GM18873 (cell line): ENCODE results near the gene PYGB.
"Not testable (repeated sequence)": the region's sequence is repeated elsewhere in the genome, so short reads cannot be mapped to it uniquely, and the experiment has no call there.

Experiments used
- ATAC-seq: cut with Tn5 transposase; IDR thresholded peaks from one replicate; pipeline ENCODE4 v1.9.1; 2021; ENCODE audit warnings: mild to moderate bottlenecking, moderate library complexity, moderate number of reproducible peaks; ENCODE audit not compliant: unreplicated experiment, low FRiP score

PYGB gene

GRCh38 chr20:25260770-25261437 lies 13.0 kb downstream of the PYGB start:
- ATAC-seq = not testable (repeated sequence)

DNA sequence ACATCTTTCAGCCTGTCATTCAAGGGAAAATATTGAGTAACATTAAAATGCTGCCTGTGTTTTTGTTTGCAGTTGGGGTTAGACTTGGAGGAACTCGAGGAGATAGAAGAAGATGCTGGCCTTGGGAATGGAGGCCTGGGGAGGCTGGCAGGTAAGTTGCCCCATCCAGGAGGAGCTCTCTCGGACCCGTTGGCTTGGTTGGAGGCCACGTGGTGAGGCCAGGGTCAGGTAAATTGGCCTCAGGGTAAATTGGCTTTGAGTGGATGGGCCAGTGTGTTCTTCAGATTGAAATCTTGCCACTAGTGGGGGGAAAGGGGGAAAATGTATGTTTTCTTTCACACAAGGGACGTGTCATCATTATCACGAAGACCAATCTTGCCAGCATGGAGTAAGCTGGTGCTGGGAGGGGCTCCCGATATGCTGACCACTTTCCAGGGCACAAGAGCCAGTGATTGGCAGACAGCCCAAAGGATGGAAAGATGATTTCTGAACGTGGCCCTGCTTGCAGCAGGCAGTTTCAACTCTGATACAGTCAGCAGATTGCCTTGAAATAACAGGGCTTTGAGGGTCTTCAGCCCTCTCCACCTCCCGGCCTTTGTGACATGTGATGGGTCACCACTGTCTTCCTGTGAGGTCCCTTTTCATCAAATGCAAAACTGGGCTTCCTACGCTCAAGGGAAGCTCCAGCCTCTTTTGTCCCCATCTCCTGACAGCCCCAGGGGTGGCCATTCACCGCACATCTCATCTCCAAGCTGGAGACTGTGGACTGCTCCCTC lies 21.4 kb downstream of the PYGB start:
- no peak for ATAC-seq

DNA sequence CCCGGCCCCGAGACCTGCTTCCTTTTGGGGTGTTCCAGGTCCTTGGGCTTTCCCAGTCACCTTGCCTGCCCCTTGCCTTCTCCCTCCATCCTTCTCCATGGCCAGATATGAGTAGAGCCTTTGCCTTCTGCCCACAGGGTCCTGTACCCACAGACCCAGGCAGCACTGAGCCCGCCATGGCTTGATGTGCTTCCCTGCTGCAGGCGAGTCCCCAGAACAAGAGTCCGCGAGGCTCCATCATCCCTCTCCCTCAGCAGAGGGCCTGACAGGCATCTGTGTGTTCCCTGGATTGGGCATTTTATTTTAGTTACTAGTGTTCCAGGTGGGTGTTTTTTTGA lies 21.9 kb downstream of the PYGB start:
- ATAC-seq = no peak

DNA sequence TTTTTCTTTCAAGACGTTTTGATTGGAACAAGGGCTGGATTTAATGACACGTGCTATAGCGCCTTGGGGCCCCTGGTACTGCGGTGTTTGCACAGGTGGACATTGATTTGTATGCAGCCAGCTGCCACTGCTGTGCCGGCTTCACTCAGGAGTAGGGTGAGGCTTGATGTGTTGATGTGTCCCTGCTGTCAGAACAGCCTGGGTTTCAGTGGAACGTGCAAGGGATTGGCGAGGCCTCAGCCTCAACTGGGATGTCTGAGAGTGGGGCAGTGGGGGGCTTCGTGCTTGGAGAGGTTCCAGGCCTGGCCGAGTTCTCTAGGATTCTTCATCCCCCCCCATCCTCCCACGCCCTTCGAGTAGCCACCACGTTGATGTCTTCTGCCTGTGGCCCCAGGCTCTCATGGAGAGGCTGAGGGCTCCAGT lies 23.0 kb downstream of the PYGB start:
- no peak for ATAC-seq

- no peak for ATAC-seq
Measured at GRCh38 chr20:25271486-25272222, 23.8 kb downstream of the PYGB start.

DNA sequence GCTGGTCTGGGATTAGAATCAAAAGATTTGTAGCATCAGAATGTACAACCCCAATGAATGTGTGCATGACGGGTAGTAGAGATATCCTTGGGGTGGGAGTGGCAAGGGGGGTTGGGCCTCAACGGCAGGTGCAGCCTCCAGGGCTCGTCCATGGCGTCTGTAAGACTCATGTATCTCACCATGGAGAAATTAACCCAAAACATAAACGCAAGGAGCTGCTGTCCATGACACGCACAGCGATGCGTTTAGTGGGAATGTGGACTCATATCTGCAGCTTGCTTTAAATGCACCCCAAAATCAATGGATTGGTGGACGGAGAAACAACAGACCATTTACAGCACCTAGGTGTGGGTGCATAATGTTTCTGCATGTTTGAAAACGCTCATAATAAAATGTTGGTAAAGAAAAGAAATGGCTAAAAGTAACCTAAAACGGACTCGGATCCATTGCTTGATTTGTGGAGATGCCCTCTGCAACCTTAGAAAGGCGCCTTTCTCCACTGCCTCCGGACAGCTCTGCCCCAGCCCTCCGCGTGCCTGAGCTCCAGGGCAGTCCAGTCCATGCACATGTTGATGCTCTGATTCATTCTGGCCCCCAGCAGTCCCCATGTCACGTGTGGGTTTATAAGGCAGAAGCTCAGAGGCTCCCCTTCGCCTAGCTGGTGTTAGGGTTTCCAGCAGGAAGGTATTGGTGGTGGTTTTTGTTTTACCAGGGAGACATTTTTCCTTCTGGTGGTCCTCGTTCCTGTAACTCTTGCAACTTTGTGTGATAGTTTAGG lies 24.5 kb downstream of the PYGB start:
- no peak for ATAC-seq

DNA sequence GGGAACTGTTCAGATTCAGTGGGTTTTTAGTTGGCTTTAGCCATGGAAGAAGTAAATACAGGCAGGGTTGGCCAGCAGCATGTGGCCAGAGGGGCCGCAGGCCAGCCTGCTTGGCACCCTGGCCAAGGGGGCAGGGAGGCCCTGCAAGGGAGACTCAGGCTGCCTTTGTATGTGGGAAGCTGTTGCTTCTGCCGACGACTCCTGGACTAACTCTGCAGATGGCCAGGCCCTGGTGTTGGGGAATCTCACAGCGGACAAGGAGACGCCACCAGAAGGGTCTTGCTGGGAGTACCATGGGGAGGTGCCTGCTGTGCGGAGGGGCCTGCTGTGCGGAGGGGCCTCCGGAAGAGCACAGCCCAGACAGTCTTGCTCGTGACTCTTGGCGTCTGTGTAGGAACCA lies 25.2 kb downstream of the PYGB start:
- ATAC-seq = no peak

- no peak for ATAC-seq
Measured at GRCh38 chr20:25273541-25274358, 25.9 kb downstream of the PYGB start.

GRCh38 chr20:25274481-25274880 lies 26.6 kb downstream of the PYGB start:
- no peak for ATAC-seq

- no peak for ATAC-seq
Measured at GRCh38 chr20:25274891-25275812, 27.3 kb downstream of the PYGB start.

DNA sequence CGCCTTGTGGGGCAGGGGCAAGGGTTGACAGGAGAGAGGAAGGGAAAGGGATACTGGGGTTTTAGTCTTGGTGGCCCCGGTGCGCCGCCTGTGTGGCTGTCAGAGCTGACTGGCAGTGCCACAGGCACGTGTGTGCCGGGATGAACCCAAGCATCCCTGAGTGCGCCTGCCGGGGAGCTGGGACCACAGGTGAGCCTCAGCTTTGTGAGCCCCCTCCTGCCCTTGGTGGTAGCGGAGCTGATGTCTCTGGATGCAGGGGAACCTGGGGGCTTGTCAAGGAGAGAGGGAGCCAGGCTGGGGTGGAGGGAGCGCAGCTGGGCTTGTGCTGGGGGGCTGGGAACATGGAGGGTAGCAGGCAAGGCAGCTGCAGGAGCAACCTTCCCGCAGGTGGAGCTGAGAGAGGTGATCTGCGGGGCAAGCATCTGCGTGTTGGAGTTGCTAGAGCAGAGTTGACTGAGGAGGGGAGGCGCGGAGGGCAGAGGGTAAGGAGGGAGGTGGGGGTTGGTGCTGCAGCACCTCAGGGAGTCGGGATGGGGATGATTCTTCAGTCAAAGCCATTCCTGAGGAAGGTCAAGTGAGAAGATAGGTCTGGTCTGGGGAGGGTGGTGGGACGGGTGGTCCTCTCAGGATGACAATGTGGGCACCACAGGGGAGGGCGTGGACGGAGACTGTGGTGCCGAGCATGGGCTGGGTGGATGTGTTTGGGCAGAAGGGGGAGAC lies 28.1 kb downstream of the PYGB start:
- ATAC-seq = no peak

- no peak for ATAC-seq
Measured at GRCh38 chr20:25276533-25277050, 28.7 kb downstream of the PYGB start.

GRCh38 chr20:25277051-25277801 lies 29.3 kb downstream of the PYGB start:
- ATAC-seq = no peak

DNA sequence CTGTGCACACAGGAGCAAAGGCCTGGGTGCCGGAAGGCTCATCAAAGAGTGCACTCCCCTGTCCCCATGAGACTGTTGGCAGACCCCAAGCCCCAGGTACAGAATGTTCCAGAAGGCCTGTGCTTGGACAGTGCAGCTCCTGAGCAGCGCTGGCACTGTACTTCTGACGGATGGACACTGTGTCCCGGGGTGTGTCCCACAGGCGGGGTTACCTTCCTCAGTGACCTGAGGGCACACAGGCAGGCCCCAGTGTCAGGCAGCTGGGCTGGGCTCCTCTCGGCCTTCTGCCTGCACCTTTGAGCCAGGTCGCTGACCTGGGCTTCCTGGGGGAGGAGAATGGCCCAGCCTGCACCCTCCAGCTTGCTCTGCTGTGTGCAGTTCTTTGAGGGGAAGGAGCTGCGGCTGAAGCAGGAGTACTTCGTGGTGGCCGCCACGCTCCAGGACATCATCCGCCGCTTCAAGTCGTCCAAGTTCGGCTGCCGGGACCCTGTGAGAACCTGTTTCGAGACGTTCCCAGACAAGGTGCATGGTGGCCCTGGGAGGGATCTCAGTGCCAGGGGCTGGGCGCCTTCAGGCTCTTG lies 30.1 kb downstream of the PYGB start:
- no peak for ATAC-seq

- ATAC-seq = no peak
Measured at GRCh38 chr20:25278636-25279361, 30.9 kb downstream of the PYGB start.

DNA sequence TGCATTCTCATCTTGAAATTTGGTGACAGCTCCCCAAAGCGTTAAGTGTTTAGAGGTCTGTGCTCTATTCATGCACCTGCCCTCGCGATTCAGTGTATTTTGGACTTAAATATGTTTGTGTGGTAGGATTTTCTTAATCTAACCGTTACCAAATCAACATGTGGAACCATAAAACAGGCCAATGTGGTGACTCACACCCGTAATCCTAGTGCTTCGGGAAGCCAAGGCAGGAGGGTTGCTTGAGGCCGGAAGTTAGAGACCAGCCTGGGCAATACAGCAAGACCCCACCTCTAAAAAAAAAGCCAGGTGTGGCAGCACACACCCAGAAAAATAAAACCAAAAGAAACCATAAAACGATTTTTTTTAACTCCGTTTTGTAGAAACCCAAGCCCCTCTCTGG lies 31.5 kb downstream of the PYGB start:
- no peak for ATAC-seq
